Pancreas (tissue), 10 donors: ENCODE data around the gene TTYH2. TPM values are rescaled to one million over a fixed set of nuclear protein-coding genes. Genes with fewer than 3 reads are reported as not detected.
"Not testable (repeated sequence)": the region's sequence is repeated elsewhere in the genome, so short reads cannot be mapped to it uniquely, and the experiment has no call there.

Experiments
- ATAC-seq, 4 donors: fragments of 200-7000 bp; cut with Tn5 transposase; one replicate each; pipeline versions ENCODE4 v1.8.0 to v1.9.1; 2020; ENCODE audit warnings: mild to moderate bottlenecking in 4 of 4, moderate library complexity in 4 of 4
- DNase-seq, 6 donors: peaks; one replicate each; pipeline ENCODE4 v3.0.0-alpha.2; 2020
- FAIRE-seq: peaks from 2 replicates; lab custom pipeline; 2012; peaks lifted over from hg19 to GRCh38; lab: Jason Lieb, UNC
- H3K27ac ChIP-seq, 4 donors: fragments of 200-600 bp; sonication (generic); 1 replicate in 3 of 4; 2 replicates in 1 of 4; pipeline versions ENCODE4 v1.5.0 to v1.8.0; 2020
- H3K27me3 ChIP-seq, 4 donors: fragments of 200-600 bp; one replicate each; pipeline ENCODE4 v1.8.0; 2021
- H3K36me3 ChIP-seq, 3 donors: fragments of 200-600 bp; sonication (generic) in 1 of 3; one replicate each; pipeline versions ENCODE4 v1.5.0 to v1.8.0; 2020 to 2021
- H3K4me1 ChIP-seq, 3 donors: fragments of 200-600 bp; one replicate each; pipeline ENCODE4 v1.8.0; 2021
- H3K4me3 ChIP-seq, 4 donors: fragments of 200-600 bp; sonication (generic) in 2 of 4; one replicate each; pipeline versions ENCODE4 v1.5.0 to v1.8.0; 2020 to 2021
- H3K9me3 ChIP-seq, 4 donors: fragments of 200-600 bp; one replicate each; pipeline ENCODE4 v1.8.0; 2021
- WGBS, 2 donors: extraction: QIAGEN DNeasy Blood & Tissue Kit; methylation state at CpG; one replicate each; pipeline ENCODE4 v1.1.7; 2013; 5-methylcytosine and 5-hydroxymethylcytosine counted together
- intact Hi-C, 3 donors: fragments of 100-400 bp; cut with DNase I; formaldehyde crosslinking; loops; one replicate each; pipeline versions ENCODE4 v1.11.1 to v1.14.2; 2022
- polyA plus RNA-seq, 2 donors: library from polyadenylated mRNA; stranded (reverse); fragments of 200-250 nt; gene quantifications; one replicate each; pipeline ENCODE4 v1.2.3, GENCODE V29; 2013
- total RNA-seq, 6 donors: library from RNA; stranded (reverse); fragmentation: NEBNext Ultra II Directional in 4 of 6; extraction: Animal tissue kit (Norgen Biotek cat#: 25700) in 4 of 6; gene quantifications; one replicate each; pipeline versions ENCODE4 v1.2.1 to v1.2.4, GENCODE V29; 2021 to 2023
- TF ChIP-seq, protein P1 (sequence below), 4 donors: fragments of 200-600 bp; sonication (generic) in 3 of 4; IDR thresholded peaks; one replicate each; pipeline versions ENCODE4 v1.5.0 to v1.8.0; 2021; ENCODE audit warnings: antibody characterized with exemption in 4 of 4
- donor health status: healthy with polysubstance abuse.
- donor health status: DM: no; HTN: no; CAD: no; lungs with moderate emphysema.
- donor health status: DM: no; HTN: no; CAD: no.
- donor health status: control.
- donor health status: control.
- donor health status: Bipolar disorder and iron deficiency.
- donor health status: DM: yes; HTN: yes; CAD: no.
- donor health status: DM: no; HTN: no; CAD: no.
- donor health status: DM: no; HTN: no; CAD: no.
- donor health status: DM: yes; HTN: yes; CAD: no.

The TTYH2 gene
- total and polyA plus RNA-seq, 8 donors: 3.0 to 13.8 (median 7.5) TPM

DNA sequence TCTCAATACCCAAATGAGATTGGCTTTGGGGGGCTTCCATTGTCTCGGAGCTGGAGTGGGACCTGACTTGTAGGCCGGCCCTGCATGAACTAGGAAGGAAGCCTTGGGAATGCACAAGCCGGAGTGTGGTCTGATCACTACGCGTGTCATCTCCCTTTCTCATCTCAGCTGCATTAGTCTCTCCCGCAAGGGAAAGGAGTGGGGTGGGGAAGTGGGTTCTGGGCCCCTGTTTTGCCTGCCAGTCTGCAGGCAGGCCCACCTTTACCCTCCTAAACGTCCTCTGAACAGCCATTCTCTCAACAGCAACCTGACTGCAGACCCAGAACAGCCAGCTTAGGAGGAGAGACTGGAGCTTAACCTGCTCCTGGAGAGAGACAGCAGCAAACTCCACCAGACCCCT is 49.2 kb downstream of the TTYH2 start:
- intact Hi-C loops: no loop called here
- 82 to 89% methylated on average over 7 of the region's 7 CpGs for WGBS, 2 donors

DNA sequence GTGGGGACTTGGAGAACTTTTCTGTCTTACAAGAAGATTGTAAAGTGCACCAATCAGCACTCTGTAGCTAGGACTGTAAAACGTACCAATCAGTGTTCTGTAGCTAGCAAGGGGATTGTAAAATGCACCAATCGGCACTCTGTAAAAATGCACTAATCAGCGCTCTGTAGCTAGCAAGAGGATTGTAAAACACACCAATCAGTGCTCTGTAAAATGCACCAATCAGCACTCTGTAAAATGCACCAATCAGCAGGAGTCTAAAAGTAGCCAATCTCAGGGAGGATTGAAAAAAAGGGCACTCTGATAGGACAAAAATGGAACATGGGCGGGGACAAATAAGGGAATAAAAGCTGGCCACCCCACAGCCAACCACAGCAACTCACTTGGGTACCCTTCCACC is 53.7 kb downstream of the TTYH2 start:
- FAIRE-seq, H3K4me3 ChIP-seq, H3K4me1 ChIP-seq, H3K9me3 ChIP-seq, ATAC-seq, intact Hi-C loops, H3K27me3 ChIP-seq, H3K27ac ChIP-seq, H3K36me3 ChIP-seq, DNase-seq: not testable (repeated sequence)
- WGBS, 2 donors: 80% methylated on average over 4 of the region's 4 CpGs

More for the DNA sequence above, 49.2 kb downstream of the TTYH2 start:
- Histone ChIP-seq H3K4me1 (no peaks in the 10 kb centered on the region), H3K9me3 (no peaks in the 10 kb centered on the region), H3K36me3 (no peaks in the 10 kb centered on the region), H3K27ac (no peak overlapping the region), H3K4me3 (no peak overlapping the region), H3K27me3 (no peaks in the 10 kb centered on the region)
- no peak for ATAC-seq
- TF ChIP-seq, protein P1, sequence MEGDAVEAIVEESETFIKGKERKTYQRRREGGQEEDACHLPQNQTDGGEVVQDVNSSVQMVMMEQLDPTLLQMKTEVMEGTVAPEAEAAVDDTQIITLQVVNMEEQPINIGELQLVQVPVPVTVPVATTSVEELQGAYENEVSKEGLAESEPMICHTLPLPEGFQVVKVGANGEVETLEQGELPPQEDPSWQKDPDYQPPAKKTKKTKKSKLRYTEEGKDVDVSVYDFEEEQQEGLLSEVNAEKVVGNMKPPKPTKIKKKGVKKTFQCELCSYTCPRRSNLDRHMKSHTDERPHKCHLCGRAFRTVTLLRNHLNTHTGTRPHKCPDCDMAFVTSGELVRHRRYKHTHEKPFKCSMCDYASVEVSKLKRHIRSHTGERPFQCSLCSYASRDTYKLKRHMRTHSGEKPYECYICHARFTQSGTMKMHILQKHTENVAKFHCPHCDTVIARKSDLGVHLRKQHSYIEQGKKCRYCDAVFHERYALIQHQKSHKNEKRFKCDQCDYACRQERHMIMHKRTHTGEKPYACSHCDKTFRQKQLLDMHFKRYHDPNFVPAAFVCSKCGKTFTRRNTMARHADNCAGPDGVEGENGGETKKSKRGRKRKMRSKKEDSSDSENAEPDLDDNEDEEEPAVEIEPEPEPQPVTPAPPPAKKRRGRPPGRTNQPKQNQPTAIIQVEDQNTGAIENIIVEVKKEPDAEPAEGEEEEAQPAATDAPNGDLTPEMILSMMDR (IDR thresholded peaks at IDR 0.05): no peak
- no peak for DNase-seq
- FAIRE-seq: no peak

DNA sequence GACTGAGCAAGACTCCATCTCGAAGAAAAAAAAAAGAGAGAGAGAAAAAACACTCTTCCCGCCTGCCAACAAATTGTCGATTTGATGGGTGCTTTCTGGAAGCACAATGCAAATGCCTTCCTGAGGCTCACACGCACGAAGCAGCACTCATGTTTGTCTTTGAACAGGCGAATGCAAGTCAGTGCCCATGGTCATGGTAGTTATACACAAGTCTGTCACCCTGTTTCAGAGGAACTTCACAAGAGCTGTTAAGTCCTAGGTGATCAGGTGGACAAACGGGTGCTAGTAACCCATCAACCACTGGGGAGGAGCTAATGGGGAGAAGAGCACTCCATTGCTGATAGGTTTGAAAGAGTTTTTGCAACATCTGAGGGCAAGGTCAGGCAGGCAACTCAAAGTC is 54.2 kb downstream of the TTYH2 start:
- FAIRE-seq (no peak), DNase-seq (no peak), ATAC-seq (no peak)
- H3K4me1 ChIP-seq: no peaks in the 10 kb centered on the region
- H3K27me3 ChIP-seq: no peaks in the 10 kb centered on the region
- 73 to 83% methylated on average over 7 of the region's 7 CpGs for WGBS, 2 donors
- intact Hi-C loops: no loop called here
- H3K9me3 ChIP-seq: no peaks in the 10 kb centered on the region
- no peak overlapping the region for H3K4me3 ChIP-seq
- H3K27ac ChIP-seq: no peak overlapping the region
- no peaks in the 10 kb centered on the region for H3K36me3 ChIP-seq
- TF ChIP-seq, protein P1 (IDR thresholded peaks at IDR 0.05): no peak

DNA sequence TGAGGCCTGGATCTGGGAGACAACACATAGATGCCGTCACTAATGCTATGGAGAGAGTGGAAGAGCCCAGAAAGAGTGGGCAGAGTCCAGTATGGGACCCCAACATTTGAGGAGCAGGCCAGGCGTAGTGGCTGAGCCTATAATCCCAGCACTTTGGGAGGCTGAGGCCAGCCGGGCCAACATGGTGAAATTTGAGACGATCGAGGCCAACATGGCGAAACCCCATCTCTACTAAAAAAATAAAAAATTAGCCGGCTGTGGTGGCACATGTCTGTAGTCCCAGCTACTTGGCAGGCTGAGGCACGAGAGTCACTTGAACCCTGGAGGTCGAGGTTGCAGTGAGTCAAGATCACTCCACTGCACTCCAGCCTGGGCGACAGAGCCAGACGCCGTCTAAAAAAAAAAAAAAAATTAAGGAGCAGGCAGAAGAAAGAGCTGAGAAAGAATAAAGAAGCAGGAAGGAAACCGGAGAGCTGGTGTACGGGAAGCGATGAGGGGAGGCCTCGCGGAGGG is 54.7 kb downstream of the TTYH2 start:
- ATAC-seq (no peak), DNase-seq (no peak), FAIRE-seq (no peak)
- Histone ChIP-seq H3K4me3 (no peak overlapping the region), H3K36me3 (no peaks in the 10 kb centered on the region), H3K27me3 (no peaks in the 10 kb centered on the region), H3K9me3 (no peaks in the 10 kb centered on the region), H3K4me1 (no peaks in the 10 kb centered on the region), H3K27ac (no peak overlapping the region)
- TF ChIP-seq, protein P1 (IDR thresholded peaks at IDR 0.05): no peak
- intact Hi-C loops: no loop called here
- 69 to 78% methylated on average over 17 of the region's 17 CpGs for WGBS, 2 donors

DNA sequence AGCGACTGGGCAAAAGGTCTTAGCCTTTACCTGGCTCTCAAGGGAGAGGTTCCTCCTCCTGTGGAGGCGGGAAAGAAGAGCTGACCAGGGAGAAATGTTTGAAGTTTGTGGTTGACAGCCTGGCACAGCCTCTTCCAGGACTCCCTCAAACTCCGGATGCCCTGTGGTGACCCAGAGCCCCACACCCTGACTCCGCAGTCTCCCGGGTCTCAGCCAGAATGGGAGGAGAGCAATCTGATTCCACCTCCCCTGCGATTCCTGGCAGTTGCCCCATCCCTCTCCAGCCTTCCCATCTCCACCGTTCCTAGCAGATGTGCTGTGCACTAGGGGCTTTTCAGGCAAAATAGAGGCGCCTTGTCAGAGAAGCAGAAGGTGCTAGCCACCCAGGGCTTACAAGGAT is 55.2 kb downstream of the TTYH2 start:
- Histone ChIP-seq H3K27me3 (no peaks in the 10 kb centered on the region), H3K4me3 (no peak overlapping the region), H3K4me1 (no peaks in the 10 kb centered on the region), H3K36me3 (no peaks in the 10 kb centered on the region), H3K9me3 (no peaks in the 10 kb centered on the region), H3K27ac (no peak overlapping the region)
- 57 to 65% methylated on average over 8 of the region's 8 CpGs for WGBS, 2 donors
- TF ChIP-seq, protein P1 (IDR thresholded peaks at IDR 0.05): no peak
- no peak for FAIRE-seq
- no peak for ATAC-seq
- intact Hi-C loops: no loop called here
- DNase-seq: no peak
